GM11168 (cell line): ENCODE measurements around the gene EEPD1.
"Not testable (repeated sequence)": the region's sequence is repeated elsewhere in the genome, so short reads cannot be mapped to it uniquely, and the experiment has no call there.

ENCODE experiments used
- in situ Hi-C: fragments of 300-500 bp; cut with MboI; formaldehyde crosslinking; loops from one replicate; pipeline ENCODE4 v1.12.0; 2022; ENCODE audit warnings: low sequenced_read_pairs; ENCODE audit not compliant: unreplicated experiment

Gene EEPD1

DNA sequence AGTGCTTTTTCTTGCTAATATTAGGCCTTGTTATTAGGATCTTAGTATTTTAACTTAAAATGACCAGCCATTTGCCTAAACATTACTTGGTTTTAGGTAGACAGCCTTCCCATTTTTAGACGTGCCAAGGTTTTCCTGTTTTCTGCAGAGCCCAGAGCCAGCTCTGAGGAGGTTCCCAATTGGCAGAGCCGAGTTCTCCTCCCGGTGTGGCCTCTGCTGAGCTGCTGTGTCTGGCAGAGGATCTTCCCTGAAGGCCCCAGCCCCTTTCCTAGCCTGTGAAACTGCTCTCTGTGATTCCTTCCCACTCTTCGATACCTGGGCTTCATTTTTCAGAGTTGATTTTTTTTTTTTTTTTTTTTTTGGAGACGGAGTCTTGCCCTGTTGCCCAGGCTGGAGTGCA, 91.4 kb downstream of the EEPD1 start:
- in situ Hi-C loops = no loop called here

DNA sequence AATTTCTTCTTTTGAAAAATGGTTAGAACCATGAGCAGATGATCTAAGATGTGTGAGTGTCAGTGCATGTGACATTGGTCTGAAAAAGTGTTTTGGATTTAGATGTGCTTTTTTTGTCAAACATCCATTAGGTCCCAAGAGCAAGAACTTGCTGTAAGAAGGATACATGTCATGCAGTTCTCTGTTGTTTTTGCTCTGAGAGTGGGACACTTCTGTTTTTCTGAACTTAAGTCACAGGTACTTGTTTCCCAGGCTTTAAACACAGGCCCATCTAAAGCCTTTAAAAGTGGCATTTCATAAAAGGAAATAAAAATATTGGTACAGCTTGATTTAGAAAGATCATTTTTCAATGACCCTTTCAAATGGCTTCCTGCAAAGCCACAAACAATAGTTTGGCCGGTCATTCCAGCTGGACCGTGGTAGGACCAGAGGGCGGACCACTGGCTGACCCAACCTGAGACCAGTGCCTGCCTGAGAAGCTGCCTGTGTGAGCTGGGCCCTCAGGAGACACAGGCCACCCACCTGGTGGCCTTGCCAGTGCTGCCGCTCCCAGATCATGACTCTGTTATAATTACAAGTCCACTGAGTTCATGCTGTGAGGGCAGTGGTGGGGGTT, 92.7 kb downstream of the EEPD1 start:
- in situ Hi-C loops = no loop called here

DNA sequence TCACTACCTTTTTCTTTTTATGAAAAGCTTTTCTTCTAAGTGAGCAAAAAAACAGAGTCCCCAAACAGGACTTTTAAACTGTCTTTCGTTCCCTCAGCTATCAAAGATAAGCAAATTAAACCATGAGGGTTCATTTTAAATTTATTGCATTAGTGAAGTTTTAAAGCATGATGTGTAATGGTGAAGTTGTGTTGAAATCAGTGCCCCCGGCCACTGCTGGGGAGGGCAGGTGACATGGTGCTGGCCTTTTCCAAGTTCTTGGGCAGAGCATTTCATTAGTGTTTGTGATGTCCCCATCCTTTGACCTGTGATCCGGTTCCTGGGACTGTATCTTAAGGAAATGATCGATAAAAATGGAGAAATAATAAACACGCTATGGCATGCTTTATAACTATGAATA, 96.0 kb downstream of the EEPD1 start:
- in situ Hi-C loops = no loop called here

DNA sequence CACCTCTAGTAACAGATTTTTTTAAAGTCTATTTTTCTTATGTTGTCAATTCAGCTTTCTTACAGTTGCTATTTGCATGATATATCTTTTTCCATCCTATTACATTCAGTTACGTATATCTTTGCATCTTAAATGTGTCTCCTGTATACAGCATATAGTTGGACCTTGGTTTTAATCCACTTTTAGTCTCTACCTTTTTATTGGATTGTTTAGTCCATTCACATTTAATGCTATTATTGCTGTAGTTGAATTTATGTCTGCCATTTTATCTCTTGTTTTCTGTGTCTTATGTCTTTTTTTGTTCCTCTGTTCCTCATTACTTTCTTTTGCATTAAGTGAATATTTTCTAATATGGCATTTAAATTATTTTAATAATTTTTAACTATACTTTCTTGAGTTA, 100.6 kb downstream of the EEPD1 start:
- in situ Hi-C loops = no loop called here

DNA sequence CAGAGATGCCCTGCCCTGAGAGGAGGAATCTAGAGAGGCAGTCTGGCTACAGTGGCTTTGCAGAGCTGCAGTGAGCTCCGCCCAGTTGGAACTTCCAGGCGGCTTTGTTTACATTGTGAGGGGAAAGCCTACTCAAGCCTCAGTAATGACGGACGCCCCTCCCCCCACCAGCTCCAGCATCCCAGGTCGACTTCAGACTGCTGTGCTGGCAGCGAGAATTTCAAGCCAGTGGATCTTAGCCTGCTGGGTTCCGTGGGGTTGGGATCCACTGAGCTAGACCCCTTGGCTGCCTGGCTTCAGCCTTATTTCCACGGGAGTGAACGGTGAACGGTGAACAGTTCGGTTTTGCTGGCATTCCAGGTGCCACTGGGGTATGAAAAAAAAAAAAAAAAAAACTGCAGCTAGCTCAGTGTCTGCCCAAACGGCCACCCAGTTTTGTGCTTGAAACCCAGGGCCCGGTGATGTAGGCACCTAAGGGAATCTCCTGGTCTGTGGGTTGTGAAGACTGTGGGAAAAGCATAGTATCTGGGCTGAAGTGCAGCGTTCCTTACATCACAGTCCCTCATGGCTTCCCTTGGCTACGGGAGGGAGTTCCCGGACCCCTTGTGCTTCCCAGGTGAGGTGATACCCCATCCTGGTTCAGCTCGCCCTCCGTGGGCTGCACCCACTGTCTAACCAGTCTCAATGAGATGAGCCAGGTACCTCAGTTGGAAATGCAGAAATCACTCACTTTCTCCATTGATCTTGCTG, 105.6 kb downstream of the EEPD1 start:
- in situ Hi-C loops = not testable (repeated sequence)

DNA sequence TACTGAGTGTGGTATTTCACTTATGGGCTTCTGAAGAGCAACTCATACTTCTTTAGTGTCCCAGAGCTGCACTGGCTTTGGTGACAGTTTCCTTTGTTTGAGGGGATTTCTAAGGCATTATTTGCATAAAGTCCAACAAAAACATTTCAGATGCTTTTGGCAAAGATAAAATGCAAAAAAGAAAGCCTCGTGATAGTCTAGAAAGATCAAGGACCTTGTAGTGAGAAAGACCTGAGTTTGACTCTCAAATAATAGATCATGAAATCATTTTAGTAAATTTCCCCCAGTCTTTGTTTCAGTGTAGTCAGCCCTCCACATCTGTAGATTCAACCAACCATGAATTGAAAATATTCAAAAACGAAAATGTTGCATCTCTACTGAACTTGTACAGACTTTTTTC, 107.4 kb downstream of the EEPD1 start:
- in situ Hi-C loops = no loop called here

DNA sequence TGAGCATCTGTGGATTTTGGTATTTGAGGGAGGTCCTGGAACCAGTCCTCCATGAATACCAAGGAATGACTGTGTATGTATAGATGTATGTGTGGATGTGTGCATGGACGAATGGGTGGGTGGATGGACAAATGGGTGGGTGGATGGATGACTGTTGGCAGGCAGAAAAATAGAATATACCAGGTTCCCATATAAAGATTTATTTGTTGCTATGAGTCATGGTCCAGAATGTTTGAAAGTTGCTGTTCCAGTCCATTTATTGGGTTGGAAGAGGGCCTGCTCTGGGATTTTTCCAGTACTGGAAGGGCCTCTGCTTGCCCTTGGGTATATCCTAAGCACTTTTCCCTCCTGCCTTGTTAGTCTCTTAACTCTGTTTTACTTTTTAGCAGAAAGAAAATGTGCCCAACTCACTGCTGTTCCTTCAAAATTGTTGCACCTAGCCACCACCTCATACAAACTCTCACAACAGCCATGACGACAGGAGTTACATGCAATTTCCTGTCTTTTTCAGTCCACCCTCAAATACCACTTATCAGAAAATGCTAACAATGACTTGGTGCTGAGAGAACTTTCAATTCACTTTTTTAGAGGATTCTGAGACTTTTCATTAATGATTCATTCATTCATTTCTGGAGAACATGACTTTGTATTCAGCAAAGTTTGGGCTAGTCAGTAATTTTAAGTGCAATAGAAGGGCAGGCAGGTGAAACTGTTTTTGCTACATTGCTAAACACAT, 108.1 kb downstream of the EEPD1 start:
- in situ Hi-C loops = no loop called here

DNA sequence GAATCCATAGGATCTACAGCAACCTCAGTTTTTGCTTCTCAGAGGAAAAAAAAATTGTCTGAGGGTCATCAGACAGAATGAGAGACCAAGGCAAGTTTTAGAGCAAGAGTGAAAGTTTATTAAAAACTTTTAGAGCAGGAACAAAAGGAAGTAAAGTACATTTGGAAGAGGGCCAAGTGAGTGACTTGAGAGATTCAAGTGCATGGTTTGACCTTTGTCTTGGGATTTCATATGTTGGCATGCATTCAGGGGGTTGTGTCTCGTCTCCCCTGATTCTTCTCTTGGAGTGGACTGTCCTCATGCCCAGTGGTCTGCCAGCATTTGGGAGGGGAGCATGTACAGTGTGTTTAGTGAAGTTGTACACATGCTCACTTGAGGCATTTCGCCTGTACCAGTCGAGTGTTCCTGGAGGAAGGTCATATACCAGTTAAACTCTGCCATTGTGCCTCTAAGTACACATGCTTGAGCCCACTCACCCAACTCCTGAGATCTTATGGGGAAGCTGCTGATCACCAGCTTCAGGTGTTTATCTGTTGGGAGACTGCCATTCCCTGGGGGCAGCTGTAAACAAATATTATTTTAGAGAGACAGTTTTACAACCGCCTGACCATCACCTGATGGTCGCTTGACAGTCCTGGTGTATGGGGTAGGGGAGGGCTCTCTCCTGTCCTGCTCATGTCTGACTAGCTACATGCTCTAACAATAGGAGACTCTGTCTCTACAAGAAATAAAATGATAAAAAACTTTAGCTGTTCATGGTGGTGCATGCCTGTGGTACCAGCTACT, 109.4 kb downstream of the EEPD1 start:
- in situ Hi-C loops = no loop called here

DNA sequence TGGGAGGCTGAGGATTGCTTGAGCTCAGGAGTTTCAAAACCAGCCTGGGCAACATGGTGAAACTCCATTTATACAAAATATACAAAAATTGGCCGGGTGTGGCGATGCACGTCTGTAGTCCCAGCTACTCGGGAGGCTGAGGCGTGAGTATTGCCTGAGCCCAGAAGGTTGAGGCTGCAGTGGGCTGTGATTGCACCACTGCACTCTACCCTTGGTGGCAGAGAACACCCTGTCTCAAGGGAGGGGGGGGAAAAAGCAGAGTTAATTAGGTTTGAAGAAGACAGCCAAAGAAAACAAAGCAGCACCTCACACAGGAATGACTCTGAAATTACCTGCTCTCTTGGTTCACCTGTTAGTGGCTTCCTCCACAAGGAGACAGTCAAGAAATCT, 110.0 kb downstream of the EEPD1 start:
- in situ Hi-C loops = no loop called here

DNA sequence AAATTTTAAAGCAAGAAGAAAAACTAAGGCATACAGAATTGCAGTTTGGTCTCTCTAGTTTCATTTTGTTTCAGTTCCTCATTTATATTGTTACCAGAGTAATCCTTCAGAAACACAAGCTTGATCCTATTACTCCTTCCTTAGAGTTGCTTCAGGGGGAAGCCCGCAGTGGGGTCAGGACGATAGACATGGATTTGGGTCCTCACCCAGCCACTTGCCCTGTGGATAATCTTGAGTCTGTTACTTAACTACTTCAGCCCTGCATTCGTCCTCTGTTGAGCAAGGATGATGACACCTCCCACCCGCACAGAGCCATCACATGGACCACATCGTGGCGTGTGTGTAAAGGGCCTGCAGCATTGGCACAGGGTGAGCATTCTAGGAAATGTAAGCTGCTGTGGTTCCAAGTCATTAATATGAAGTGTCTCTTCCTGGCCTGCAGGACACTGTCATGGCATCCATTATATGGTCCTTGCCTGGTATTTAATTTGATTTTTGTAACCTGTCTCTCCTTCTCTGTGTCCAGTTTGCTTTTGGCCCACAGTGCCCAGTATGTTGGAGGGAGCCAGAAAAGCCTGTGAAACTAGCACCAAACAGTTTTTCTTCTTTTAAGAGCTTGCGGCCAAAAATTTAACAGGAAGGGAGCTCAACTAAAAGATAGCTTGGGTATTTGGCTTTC, 111.2 kb downstream of the EEPD1 start:
- in situ Hi-C loops = no loop called here

DNA sequence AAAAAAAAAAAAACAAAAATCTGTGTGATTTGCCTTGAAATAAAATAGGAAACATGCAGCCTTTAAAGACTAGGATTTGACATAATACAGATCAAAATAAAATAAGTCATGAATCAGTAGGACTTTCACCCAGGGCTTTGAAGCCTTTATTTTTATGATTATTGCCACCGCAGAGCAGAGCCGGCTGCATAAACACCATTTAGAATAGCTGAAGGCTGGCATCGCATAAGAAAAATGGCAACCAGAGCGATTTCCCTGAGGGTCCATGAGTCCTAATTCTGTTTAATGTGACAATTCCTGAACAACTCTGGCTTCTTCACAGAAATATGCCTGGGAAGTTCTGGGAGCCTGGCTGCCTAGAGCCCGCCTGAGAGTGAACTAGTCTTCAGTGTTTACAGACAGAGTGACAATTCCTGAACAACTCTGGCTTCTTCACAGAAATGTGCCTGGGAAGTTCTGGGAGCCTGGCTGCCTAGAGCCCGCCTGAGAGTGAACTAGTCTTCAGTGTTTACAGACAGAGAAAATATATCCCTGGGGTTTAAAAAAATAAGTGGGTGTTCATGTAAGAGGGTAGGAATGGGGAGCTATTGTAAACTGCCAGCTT, 112.0 kb downstream of the EEPD1 start:
- in situ Hi-C loops = no loop called here

DNA sequence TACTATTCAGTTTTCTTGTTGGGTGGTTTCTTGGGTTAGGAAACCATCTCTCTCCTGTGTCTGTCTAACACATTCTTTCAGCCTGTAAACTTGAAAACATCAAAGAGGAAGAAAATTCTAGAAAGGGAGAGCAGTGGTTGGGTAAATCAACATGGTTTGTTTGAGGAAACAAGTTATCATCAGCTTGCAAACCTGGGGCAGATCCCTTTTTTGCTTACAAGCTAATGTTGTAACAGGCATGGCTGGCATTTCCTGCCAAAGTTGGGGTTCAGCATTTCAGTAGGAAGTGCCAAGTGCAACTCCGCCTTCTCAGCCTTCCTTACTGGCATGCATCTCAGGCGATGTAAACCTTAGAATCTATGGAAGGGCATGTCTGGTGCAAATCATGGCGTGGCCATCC, 112.6 kb downstream of the EEPD1 start:
- in situ Hi-C loops = no loop called here

DNA sequence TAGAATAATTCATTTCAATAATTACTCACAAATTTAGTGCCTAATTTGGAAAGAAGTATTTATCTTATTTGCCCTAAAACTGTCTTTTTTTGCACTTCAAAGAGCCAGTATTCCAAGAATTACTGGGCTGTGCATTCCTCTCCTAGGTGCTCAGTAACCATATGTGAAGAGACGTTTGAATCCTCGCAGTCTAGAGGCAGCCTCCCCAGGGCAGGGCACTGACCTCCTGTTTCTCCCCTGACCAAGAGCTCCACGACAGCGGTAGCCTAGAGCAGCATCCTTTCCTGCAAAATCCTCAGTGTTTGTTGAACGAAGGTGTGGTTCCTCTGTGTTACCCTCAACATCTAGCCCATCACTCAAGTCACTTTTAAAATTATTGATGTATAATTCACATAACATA, 113.1 kb downstream of the EEPD1 start:
- in situ Hi-C loops = no loop called here

DNA sequence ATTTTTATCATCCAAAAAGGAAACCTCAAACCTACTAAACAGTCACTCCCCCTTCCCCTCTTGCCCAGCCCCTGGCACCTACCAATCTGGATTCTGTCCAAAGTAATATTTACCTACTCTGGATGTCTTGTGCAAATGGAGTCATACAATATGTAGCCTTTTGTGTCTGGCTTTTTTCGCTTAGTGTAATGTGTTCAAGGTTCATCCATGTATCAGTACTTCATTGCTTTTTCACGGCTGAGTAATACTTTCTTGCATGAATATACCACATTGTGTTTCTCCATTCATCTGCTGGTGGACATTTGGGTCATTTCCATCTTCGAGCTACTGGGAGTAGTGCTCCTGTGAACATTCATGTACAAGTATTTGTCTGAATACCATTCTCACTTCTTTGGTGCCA, 113.6 kb downstream of the EEPD1 start:
- in situ Hi-C loops = no loop called here

DNA sequence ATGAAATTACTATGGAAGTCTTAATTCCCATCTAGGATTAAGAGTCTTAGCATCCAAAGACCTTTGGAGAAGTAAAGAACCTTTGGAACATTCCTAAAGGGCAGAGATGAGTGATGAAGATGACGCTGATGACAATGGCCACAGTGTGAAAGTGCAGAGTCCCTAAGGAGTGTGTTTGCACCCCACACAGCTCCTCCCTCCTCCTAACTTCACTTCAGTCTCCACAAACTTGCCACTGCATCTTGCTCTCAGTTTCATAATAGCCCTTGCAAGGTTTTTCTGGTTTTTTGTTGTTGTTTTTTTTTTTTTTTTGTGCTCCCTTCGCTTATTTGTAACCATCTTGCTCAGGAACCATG, 119.1 kb downstream of the EEPD1 start:
- in situ Hi-C loops = no loop called here

DNA sequence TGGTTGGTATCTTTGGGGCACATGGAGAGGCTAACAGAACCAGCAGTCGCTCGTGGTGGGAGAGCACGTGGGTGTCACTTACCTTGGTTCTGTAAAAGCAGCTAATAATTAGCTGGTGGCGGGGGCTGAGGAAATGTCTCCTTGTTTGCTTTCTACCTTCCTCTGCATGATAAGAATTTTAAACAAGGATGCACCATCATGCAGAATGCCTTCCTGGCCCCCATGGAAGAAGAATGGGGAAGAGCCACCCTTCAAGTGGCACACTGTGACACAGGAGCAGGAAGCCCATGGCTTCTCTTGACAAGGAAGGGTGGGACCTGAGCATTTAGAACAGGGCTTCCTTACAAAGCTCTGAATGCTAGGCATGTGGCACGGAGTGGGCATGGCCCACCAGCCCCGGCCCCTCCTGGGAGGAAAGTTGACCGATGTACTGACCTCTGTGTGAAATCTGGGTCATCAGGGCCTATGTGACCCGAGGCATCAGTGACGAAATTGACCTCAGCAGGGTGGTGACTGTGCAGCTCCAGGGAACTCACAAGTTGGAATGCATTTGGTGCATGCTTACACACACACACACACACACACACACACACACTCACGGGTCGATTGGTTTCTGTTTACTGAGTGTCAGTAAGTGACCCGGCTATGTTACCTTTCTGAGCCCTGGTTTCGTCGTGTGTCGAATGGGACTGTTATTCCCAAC, 119.7 kb downstream of the EEPD1 start:
- in situ Hi-C loops = no loop called here

DNA sequence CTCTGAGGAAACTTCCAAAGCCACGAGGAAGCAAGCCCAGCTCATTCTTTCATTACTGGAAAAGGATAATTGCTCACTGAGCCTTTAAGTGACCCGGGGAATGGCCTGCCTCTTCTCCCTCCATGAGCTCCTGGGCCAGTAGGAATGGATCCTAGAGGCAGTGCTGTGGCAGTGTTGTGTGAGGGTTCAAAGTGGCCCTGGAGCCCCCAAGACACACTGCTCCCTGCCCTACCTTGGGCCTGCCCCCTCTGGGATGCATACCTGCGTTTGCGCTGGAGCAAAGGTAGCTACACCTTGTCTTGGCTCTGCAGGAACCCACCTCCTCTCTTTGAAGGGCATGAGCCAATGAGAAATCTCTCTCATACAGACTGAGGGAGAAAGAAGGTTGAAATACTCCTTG, 120.8 kb downstream of the EEPD1 start:
- in situ Hi-C loops = no loop called here

DNA sequence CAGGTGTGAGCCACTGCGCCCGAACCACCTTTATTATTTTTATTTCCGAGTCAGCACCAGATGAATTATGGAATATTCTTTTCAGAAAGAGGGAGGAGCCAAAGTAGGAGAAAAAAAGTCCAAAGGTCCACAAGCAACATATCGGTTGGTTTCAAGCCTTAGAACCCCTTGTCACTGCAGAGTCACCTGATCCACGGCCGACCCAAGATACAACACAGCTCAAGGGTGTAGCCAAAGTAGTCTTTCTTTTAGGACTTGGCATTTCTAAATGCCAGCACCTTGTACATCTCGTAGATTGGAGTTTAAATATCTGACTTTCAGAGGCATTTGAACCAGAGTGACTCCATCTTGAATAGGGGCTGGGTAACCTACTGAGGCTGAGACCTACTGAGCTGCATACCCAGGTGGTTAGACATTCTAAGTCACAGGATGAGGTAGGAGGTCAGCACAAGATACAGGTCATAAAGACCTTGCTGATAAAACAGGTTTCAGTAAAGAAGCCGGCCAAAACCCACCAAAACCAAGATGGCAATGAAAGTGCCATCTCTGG, 122.8 kb downstream of the EEPD1 start:
- in situ Hi-C loops = no loop called here
